HCT116 (cell line): ENCODE data around the gene EP400. TPM values are rescaled to one million over a fixed set of nuclear protein-coding genes. Genes with fewer than 3 reads are reported as not detected.

Experiments
- ATAC-seq: fragments of 200-7000 bp; cut with Tn5 transposase; 2 replicates; pipeline ENCODE4 v1.9.1; 2020; ENCODE audit warnings: mild to moderate bottlenecking, moderate library complexity
- BruUV-seq: library from RNA; stranded (reverse); fragments of 400-500 nt; replicated peaks from 2 replicates; lab custom pipeline; 2021; lab: Mats Ljungman, UMichigan
- CTCF ChIA-PET: fragments of 300-600 bp; sonication (Branson Sonifier 250); formaldehyde crosslinking; loops from one replicate; lab custom pipeline; 2021; ENCODE audit warnings: antibody characterized with exemption; lab: Charles Lee
- POLR2A ChIA-PET: fragments of 300-600, 350-600 bp; sonication (Branson Sonifier 250); formaldehyde crosslinking; loops from one replicate; lab custom pipeline; 2021; ENCODE audit warnings: antibody characterized with exemption; lab: Charles Lee
- RAD21 ChIA-PET, 2 experiments: fragments of 300-600 bp; sonication (Branson Sonifier 250); formaldehyde crosslinking; loops; one replicate each; lab custom pipeline; 2023; ENCODE audit warnings: low total read pairs in 2 of 2; ENCODE audit not compliant: uncharacterized antibody in 2 of 2, unreplicated experiment in 2 of 2, low non-redundant PET in 1 of 2; lab: Charles Lee
- DNase-seq: peaks from one replicate; pipeline ENCODE4 v3.0.0-alpha.2; 2010; ENCODE audit warnings: low read depth, low spot score
- H2AFZ ChIP-seq: fragments of 200-600 bp; shearing (Covaris generic), sonication (generic); 2 replicates; pipeline ENCODE4 v1.6.1; 2017; ENCODE audit warnings: low read depth, mixed run types, mixed read lengths, antibody characterized with exemption, low read length; ENCODE audit not compliant: poor library complexity, severe bottlenecking
- H3K27ac ChIP-seq: 2 replicates; pipeline ENCODE4 v1.5.1; 2012; ENCODE audit warnings: low read depth, low read length
- H3K27me3 ChIP-seq: fragments of 200-600 bp; sonication (generic); 2 replicates; pipeline ENCODE4 v1.6.1; 2016; ENCODE audit warnings: mixed run types, low read length, mixed read lengths; ENCODE audit not compliant: insufficient read depth
- H3K36me3 ChIP-seq, 2 experiments: fragments of 200-500 bp in 1 of 2; fragments of 200-600 bp in 1 of 2; sonication (Bioruptor generic) in 1 of 2; sonication (generic) in 1 of 2; 2 replicates each; pipeline versions ENCODE4 v1.5.1 to v1.6.1; 2014 to 2016; ENCODE audit warnings: low read length in 2 of 2, inconsistent platforms in 1 of 2, mixed read lengths in 1 of 2, mixed run types in 1 of 2; ENCODE audit not compliant: insufficient read depth in 2 of 2, control insufficient read depth in 1 of 2
- H3K4me1 ChIP-seq, 2 experiments: fragments of 200-600 bp in 1 of 2; sonication (generic) in 1 of 2; 2 replicates each; pipeline versions ENCODE4 v1.5.1 to v1.6.1; 2012 to 2017; ENCODE audit warnings: low read length in 2 of 2, inconsistent platforms in 1 of 2, mild to moderate bottlenecking in 1 of 2, mixed read lengths in 1 of 2, mixed run types in 1 of 2, moderate library complexity in 1 of 2; ENCODE audit not compliant: insufficient read depth in 2 of 2, control insufficient read depth in 1 of 2
- H3K4me2 ChIP-seq: fragments of 200-600 bp; sonication (generic); 2 replicates; pipeline ENCODE4 v1.6.1; 2017; ENCODE audit warnings: mixed run types, low read length, mixed read lengths
- H3K4me3 ChIP-seq, 2 experiments: fragments of 200-600 bp in 1 of 2; sonication (generic) in 1 of 2; replicated peaks in 1 of 2; 2 replicates each; pipeline ENCODE4 v1.5.1; 2011 to 2016; ENCODE audit warnings: low read length in 2 of 2, control low read depth in 1 of 2, low read depth in 1 of 2, mild to moderate bottlenecking in 1 of 2, mixed read lengths in 1 of 2, mixed run types in 1 of 2
- H3K79me2 ChIP-seq: fragments of 200-600 bp; sonication (generic); 2 replicates; pipeline ENCODE4 v1.6.1; 2017; ENCODE audit warnings: mild to moderate bottlenecking, mixed run types, low read length, moderate library complexity, mixed read lengths; ENCODE audit not compliant: insufficient read depth
- H3K9ac ChIP-seq: fragments of 200-600 bp; sonication (generic); 2 replicates; pipeline ENCODE4 v1.6.1; 2016; ENCODE audit warnings: low read length, mixed read lengths
- H3K9me2 ChIP-seq: fragments of 200-600 bp; sonication (generic), shearing (Covaris generic); 2 replicates; pipeline ENCODE4 v1.6.1; 2017; ENCODE audit warnings: mixed run types, mild to moderate bottlenecking, moderate library complexity; ENCODE audit not compliant: insufficient read depth
- H3K9me3 ChIP-seq, 2 experiments: fragments of 200-500 bp in 1 of 2; fragments of 200-600 bp in 1 of 2; sonication (Bioruptor generic) in 1 of 2; sonication (generic) in 1 of 2; 2 replicates each; pipeline ENCODE4 v1.6.1; 2014 to 2017; ENCODE audit warnings: low read length in 2 of 2, mixed read lengths in 2 of 2, inconsistent platforms in 1 of 2, low read depth in 1 of 2, mild to moderate bottlenecking in 1 of 2, mixed run types in 1 of 2, moderate library complexity in 1 of 2; ENCODE audit not compliant: control insufficient read depth in 1 of 2, insufficient read depth in 1 of 2
- H4K20me1 ChIP-seq: fragments of 200-600 bp; sonication (generic), shearing (Covaris generic); 2 replicates; pipeline ENCODE4 v1.6.1; 2017; ENCODE audit warnings: mixed run types, mild to moderate bottlenecking, moderate library complexity; ENCODE audit not compliant: insufficient read depth
- CBX3 ChIP-seq: IDR thresholded peaks from 2 replicates; pipeline ENCODE4 v1.6.1; 2012; ENCODE audit warnings: low read depth
- REST ChIP-seq: IDR thresholded peaks from 2 replicates; pipeline ENCODE4 v1.6.1; 2012; ENCODE audit warnings: low read depth
- ZFX ChIP-seq: fragments of 450-650 bp; IDR thresholded peaks from 2 replicates; pipeline ENCODE4 v1.6.1; 2017
- intact Hi-C: fragments of 100-400 bp; cut with micrococcal nuclease; formaldehyde crosslinking; loops from 2 replicates; pipeline ENCODE4 v1.10.0; 2022
- total RNA-seq: library from RNA; stranded (reverse); gene quantifications from one replicate; pipeline ENCODE4 v1.2.1, GENCODE V29; 2021; ENCODE audit not compliant: unreplicated experiment

EP400 gene
- total RNA-seq, 1 experiment from 2014 or later = 54.5 TPM

DNA sequence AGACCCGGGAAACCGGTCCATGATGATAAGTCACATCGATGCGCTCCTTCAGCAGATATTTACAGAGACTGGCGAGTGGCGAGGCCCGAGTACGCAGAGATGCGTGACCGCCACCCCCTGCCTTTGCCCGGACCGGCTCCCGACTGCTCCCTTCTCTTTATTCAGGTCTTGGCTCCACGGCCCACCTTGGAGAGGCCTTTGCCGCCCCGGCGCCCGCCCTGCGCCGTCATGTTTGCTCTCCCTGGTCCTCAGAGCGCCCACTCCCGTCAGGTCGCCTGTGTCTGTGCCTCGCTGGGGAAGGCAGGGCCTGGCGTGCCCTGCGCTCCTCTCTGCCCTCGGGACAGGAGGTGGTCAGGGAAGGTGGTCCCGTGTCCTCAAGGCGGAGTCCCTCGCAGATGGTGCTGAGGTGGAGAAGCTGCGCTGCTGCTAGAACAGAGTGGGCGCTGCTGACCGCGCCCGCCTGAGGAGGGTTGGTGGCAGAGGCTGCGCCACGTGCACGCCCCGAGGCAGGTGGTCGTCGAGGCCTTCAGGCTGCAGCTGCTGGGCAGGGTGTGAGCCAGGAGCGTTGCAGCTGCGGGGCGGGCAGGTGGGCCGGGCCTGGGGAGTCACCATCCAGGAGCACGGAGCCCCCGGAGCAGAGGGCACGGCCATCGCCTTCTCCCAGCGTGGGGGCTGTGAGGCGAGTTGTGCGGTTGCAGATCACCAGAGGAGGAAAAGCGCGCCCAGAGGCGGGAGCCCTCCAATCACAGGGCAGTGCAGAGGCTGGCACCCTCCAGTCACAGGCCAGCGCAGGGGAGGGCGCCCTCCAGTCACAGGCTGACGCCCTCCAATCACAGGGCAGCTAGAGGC is 167.2 kb downstream of the EP400 start:
- intact Hi-C loops = no loop called here
- H3K4me2 ChIP-seq = no peak overlapping the region

More for the DNA sequence above, 167.2 kb downstream of the EP400 start:
- no TSS peak for BruUV-seq
- H3K36me3 ChIP-seq = peaks cover 4 to 8% of the 10 kb centered on the region in 2 experiments; a peak in 2 of 4 replicates
- H3K79me2 ChIP-seq = no peaks in the 10 kb centered on the region
- no peaks in the 10 kb centered on the region for H3K27me3 ChIP-seq
- POLR2A ChIA-PET = no interaction called here
- H3K4me3 ChIP-seq = no peak overlapping the region
- no peaks in the 10 kb centered on the region for H3K4me1 ChIP-seq
- H3K9me3 ChIP-seq = no peaks in the 10 kb centered on the region
- no peaks in the 10 kb centered on the region for H4K20me1 ChIP-seq
- no peaks in the 10 kb centered on the region for H3K9me2 ChIP-seq
- RAD21 ChIA-PET = no interaction called here
- no peak overlapping the region for H2AFZ ChIP-seq
- TF ChIP-seq CBX3 = no peak
- no peak for TF ChIP-seq ZFX
- no peak for TF ChIP-seq REST
- DNase-seq (no peak), ATAC-seq (no peak)
- CTCF ChIA-PET = no interaction called here
- no peak overlapping the region for H3K9ac ChIP-seq
- H3K27ac ChIP-seq = no peak overlapping the region
